Neutrophil (primary cell): ENCODE data around the gene GALK1.

Experiments
- H3K27ac ChIP-seq: fragments of 200-600 bp; sonication (generic); 2 replicates; pipeline ENCODE4 v1.5.1; 2016; ENCODE audit warnings: mild to moderate bottlenecking, moderate library complexity
- H3K27me3 ChIP-seq: fragments of 200-600 bp; sonication (generic); 2 replicates; pipeline ENCODE4 v1.6.0; 2016; ENCODE audit warnings: mild to moderate bottlenecking
- H3K36me3 ChIP-seq: fragments of 200-600 bp; sonication (generic); 2 replicates; pipeline ENCODE4 v1.5.1; 2017
- H3K4me1 ChIP-seq, 2 experiments: fragments of 200-600 bp in 1 of 2; sonication (generic) in 1 of 2; 1 replicate in 1 of 2; 2 replicates in 1 of 2; pipeline versions ENCODE4 v1.5.1 to v1.6.1; 2013 to 2016; ENCODE audit warnings: low read depth in 1 of 2, low read length in 1 of 2, mild to moderate bottlenecking in 1 of 2, moderate library complexity in 1 of 2; ENCODE audit not compliant: control insufficient read depth in 1 of 2, insufficient read depth in 1 of 2
- H3K4me3 ChIP-seq, 2 experiments: fragments of 200-600 bp in 1 of 2; sonication (generic) in 1 of 2; 1 replicate in 1 of 2; 2 replicates in 1 of 2; pipeline ENCODE4 v1.5.1; 2013 to 2016; ENCODE audit warnings: low read depth in 1 of 2, low read length in 1 of 2, mild to moderate bottlenecking in 1 of 2, moderate library complexity in 1 of 2
- H3K9me3 ChIP-seq: fragments of 200-600 bp; sonication (generic); 2 replicates; pipeline ENCODE4 v1.5.1; 2016
- CTCF ChIP-seq: fragments of 200-600 bp; sonication (generic); IDR thresholded peaks from 2 replicates; pipeline ENCODE4 v1.5.1; 2016; ENCODE audit warnings: antibody characterized with exemption

GALK1 gene

GRCh38 chr17:75724016-75725003, 40.7 kb downstream of the GALK1 start:
- no peak overlapping the region for H3K4me3 ChIP-seq
- H3K36me3 ChIP-seq = no peaks in the 10 kb centered on the region
- no peak for TF ChIP-seq CTCF
- no peak overlapping the region for H3K27ac ChIP-seq
- peaks cover 7 to 12% of the 10 kb centered on the region in 2 experiments for H3K4me1 ChIP-seq
- peaks cover 40% of the 10 kb centered on the region for H3K27me3 ChIP-seq
- H3K9me3 ChIP-seq = no peaks in the 10 kb centered on the region

GRCh38 chr17:75723171-75723930, 41.6 kb downstream of the GALK1 start:
- H3K4me1 ChIP-seq = peaks cover 7 to 12% of the 10 kb centered on the region in 2 experiments
- no peak for TF ChIP-seq CTCF
- H3K9me3 ChIP-seq = no peaks in the 10 kb centered on the region
- peaks cover 49% of the 10 kb centered on the region for H3K27me3 ChIP-seq
- no peak overlapping the region for H3K4me3 ChIP-seq
- no peaks in the 10 kb centered on the region for H3K36me3 ChIP-seq
- no peak overlapping the region for H3K27ac ChIP-seq

- H3K27ac ChIP-seq = no peak overlapping the region
- no peaks in the 10 kb centered on the region for H3K9me3 ChIP-seq
- H3K4me1 ChIP-seq = peaks cover 7 to 12% of the 10 kb centered on the region in 2 experiments
- no peak overlapping the region for H3K4me3 ChIP-seq
- no peak for TF ChIP-seq CTCF
- no peaks in the 10 kb centered on the region for H3K36me3 ChIP-seq
- H3K27me3 ChIP-seq = peaks cover 55% of the 10 kb centered on the region
These were observed 42.4 kb downstream of the GALK1 start for GRCh38 chr17:75722542-75723095.

- no peak for TF ChIP-seq CTCF
- Histone ChIP-seq H3K9me3 (no peaks in the 10 kb centered on the region), H3K4me1 (peaks cover 7 to 12% of the 10 kb centered on the region in 2 experiments), H3K27ac (no peak overlapping the region), H3K4me3 (no peak overlapping the region), H3K36me3 (no peaks in the 10 kb centered on the region), H3K27me3 (peaks cover 58% of the 10 kb centered on the region)
These were observed 42.9 kb downstream of the GALK1 start for GRCh38 chr17:75722076-75722475.

GRCh38 chr17:75721463-75722011, 43.5 kb downstream of the GALK1 start:
- no peak overlapping the region for H3K27ac ChIP-seq
- H3K4me3 ChIP-seq = peak overlapping the region; percentile 42 to 47
- peaks cover 58% of the 10 kb centered on the region for H3K27me3 ChIP-seq
- no peaks in the 10 kb centered on the region for H3K36me3 ChIP-seq
- peaks cover 7 to 12% of the 10 kb centered on the region in 2 experiments for H3K4me1 ChIP-seq
- H3K9me3 ChIP-seq = no peaks in the 10 kb centered on the region
- TF ChIP-seq CTCF = no peak
